ENCODE measurements around the gene MYD88. TPM values are rescaled to one million over a fixed set of nuclear protein-coding genes. Genes with fewer than 3 reads are reported as not detected.

The MYD88 gene
- total and polyA plus RNA-seq, 4 donors: 17.7 to 33.6 (median 21.3) TPM

DNA sequence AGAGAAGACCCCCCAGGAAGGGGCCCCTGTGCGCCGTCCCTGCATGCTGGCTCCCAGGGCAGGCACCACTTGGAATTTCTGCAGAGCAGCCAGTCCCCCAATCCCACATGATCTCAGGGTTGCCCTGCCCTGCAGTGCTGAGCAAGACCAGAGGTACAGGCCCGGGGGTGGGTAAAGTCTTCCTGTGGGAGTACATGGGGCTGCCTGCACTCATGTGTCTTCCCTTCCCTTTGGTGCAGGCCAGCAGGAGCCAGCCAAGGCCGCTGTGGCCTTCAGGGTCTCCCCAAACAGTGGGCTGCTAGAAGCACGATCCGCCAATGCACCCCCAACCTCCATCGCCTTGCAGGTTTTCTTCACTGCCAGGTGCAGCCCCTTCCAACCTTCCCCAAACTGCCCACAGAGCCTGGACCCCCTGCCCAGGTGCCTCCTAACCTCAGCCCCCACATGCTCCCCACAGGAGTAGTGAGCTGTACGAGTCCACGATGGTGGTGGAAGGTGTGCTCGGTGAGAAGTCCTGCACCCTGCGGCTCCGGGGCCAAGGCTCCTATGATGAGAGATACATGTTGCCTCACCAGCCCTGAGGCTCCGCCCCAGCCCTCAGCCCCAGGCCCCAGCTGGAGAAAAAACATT is 16.5 kb upstream of the MYD88 start:
- intact Hi-C loops (cut with DNase I): loop anchor here in 1 of 2 donors (5.0 kb wide), 1 partner anchor 85 kb away; the partner anchor contains the start of gene DLEC1
- H3K4me3 ChIP-seq (ENCODE audit: low read length in 2 of 2): no peak overlapping the region
- H3K36me3 ChIP-seq (ENCODE audit: control insufficient read depth in 1 of 2, insufficient read depth in 2 of 2, low read length in 1 of 2): peaks cover 0 to 11% of the 10 kb centered on the region in 2 donors
- WGBS, 2 donors: 90 to 92% methylated on average over 13 of the region's 13 CpGs
- no peaks in the 10 kb centered on the region for H3K9me3 ChIP-seq (ENCODE audit: control insufficient read depth, low read length)
- no peaks in the 10 kb centered on the region for H3K4me1 ChIP-seq (ENCODE audit: control insufficient read depth in 1 of 2, insufficient read depth in 2 of 2, low read length in 2 of 2)
- peak in 1 of 2 donors; percentile 72 for DNase-seq
- no peaks in the 10 kb centered on the region for H3K27me3 ChIP-seq (ENCODE audit: control insufficient read depth in 1 of 2, insufficient read depth in 2 of 2, low read length in 1 of 2)
- no peak overlapping the region for H3K27ac ChIP-seq (ENCODE audit: low read depth in 1 of 2, low read length in 2 of 2)
- ATAC-seq (ENCODE audit: low FRiP score): no peak

DNA sequence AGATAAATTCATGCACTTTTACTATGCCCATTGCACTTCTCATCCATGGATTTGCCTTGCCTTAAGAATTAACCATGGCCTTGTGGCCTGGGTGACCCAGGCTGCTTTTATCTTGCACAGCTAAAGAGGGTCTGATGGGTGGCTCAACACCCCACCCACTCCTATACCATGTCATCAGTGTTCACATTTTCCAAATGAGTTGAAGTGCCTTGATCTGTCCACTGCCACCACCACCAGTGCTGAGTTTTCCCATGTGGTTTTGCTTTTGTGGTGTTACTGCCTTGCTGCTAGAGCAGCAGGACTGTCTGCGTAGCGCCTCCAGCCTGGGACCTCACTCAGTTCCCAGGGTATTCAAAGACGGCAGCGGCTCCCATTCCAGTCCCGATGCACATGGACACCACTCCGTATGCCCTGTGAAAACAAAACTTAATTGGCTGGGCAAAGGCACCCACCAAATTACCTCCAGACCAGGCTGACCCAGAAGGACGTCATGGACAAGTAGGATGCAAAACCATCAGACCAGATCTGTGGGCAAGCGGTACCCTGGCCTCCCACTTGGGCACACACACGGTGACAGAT is 15.7 kb upstream of the MYD88 start:
- Histone ChIP-seq H3K27ac (ENCODE audit: low read depth in 1 of 2, low read length in 2 of 2) (no peak overlapping the region), H3K4me1 (ENCODE audit: control insufficient read depth in 1 of 2, insufficient read depth in 2 of 2, low read length in 2 of 2) (no peaks in the 10 kb centered on the region), H3K9me3 (ENCODE audit: control insufficient read depth, low read length) (no peaks in the 10 kb centered on the region), H3K27me3 (ENCODE audit: control insufficient read depth in 1 of 2, insufficient read depth in 2 of 2, low read length in 1 of 2) (no peaks in the 10 kb centered on the region), H3K4me3 (ENCODE audit: low read length in 2 of 2) (no peak overlapping the region), H3K36me3 (ENCODE audit: control insufficient read depth in 1 of 2, insufficient read depth in 2 of 2, low read length in 1 of 2) (peaks cover 0 to 14% of the 10 kb centered on the region in 2 donors)
- DNase-seq (no peak), ATAC-seq (ENCODE audit: low FRiP score) (no peak)
- intact Hi-C loops (cut with DNase I): loop anchor here in 1 of 2 donors (5.0 kb wide), 1 partner anchor 86 kb away; the partner anchor contains the start of gene DLEC1
- WGBS, 2 donors: 84% methylated on average over 9 of the region's 9 CpGs

DNA sequence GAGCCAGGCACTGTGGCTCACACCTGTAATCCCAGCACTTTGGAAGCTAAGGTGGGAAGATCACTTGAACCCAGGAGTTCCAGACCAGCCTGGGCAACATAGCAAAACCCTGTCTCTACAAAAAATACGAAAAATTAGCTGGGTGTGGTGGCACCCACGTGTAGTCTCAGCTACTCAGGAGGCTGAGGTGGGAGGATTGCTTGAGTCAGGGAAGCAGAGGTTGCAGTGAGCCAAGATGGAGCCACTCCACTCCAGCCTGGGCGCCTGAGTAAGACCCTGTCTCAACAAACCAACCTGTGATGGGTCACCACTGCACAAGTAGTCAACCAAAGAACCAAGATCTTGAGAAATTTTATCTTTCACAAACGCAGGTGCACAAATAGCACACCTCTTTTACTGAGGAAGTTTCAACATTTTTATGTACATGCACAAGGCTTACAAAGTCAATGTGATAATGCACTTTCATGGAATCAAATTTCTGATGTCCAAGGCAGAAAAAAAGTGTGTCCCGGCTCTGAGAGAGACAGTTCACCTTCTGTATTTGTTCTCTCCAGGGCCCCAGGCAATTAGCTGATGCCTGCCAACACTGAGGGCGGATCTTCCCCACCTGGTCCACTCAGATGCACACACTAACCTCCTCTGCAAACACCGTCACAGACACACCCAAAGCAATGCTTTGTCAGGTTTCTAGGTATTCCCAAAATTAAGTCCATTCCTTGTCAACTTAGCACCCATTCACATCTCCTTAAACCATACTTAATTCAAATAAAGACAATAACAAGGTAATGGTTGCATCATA is 13.9 kb upstream of the MYD88 start:
- Histone ChIP-seq H3K27ac (ENCODE audit: low read depth in 1 of 2, low read length in 2 of 2) (no peak overlapping the region), H3K4me3 (ENCODE audit: low read length in 2 of 2) (no peak overlapping the region), H3K4me1 (ENCODE audit: control insufficient read depth in 1 of 2, insufficient read depth in 2 of 2, low read length in 2 of 2) (no peaks in the 10 kb centered on the region), H3K27me3 (ENCODE audit: control insufficient read depth in 1 of 2, insufficient read depth in 2 of 2, low read length in 1 of 2) (no peaks in the 10 kb centered on the region), H3K36me3 (ENCODE audit: control insufficient read depth in 1 of 2, insufficient read depth in 2 of 2, low read length in 1 of 2) (peaks cover 0 to 15% of the 10 kb centered on the region in 2 donors), H3K9me3 (ENCODE audit: control insufficient read depth, low read length) (no peaks in the 10 kb centered on the region)
- intact Hi-C loops (cut with DNase I): loop anchor here in 1 of 2 donors (5.0 kb wide), 1 partner anchor 87 kb away; the partner anchor contains the start of gene DLEC1
- ATAC-seq (ENCODE audit: low FRiP score): no peak
- 79 to 82% methylated on average over 7 of the region's 7 CpGs for WGBS, 2 donors
- DNase-seq: no peak

DNA sequence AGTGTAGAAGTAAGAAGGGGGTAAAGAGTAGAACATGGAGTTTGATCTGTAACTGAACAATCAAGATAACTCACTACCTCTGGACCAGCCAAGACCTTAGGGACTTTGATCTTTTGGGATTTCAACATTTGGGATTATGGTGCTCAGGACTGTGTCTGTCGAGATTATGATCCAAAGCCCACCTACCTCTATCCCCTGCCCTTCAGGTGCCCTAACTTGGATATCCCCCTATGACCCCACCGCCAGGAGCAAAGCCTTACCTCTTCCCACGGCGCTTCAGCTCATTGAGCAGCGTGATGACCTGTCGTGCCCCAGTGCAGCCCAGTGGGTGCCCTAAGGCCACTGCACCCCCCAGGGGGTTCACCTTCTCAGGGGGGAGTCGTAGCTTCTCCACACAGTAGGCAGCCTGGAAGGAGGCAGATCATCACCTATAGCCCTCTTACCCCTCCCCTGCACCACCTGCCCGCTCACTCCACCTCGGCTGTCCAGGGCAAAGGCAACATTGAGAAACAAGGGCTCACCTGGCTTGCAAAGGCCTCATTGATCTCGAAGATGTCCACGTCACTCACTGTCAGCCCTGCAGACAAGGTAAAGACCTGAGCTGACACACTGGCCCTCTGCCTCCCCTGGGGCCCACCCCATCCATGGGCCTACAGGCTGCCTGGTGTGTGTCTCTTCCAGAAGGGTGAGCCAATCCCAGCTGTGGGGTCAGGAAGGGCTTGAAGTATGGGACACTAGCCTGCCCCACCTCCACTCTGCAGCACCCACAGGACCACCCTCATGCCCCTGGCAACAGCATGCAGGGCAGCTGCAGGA is 12.9 kb upstream of the MYD88 start:
- Histone ChIP-seq H3K27me3 (ENCODE audit: control insufficient read depth in 1 of 2, insufficient read depth in 2 of 2, low read length in 1 of 2) (no peaks in the 10 kb centered on the region), H3K36me3 (ENCODE audit: control insufficient read depth in 1 of 2, insufficient read depth in 2 of 2, low read length in 1 of 2) (peaks cover 0 to 15% of the 10 kb centered on the region in 2 donors), H3K4me3 (ENCODE audit: low read length in 2 of 2) (no peak overlapping the region), H3K4me1 (ENCODE audit: control insufficient read depth in 1 of 2, insufficient read depth in 2 of 2, low read length in 2 of 2) (no peaks in the 10 kb centered on the region), H3K9me3 (ENCODE audit: control insufficient read depth, low read length) (no peaks in the 10 kb centered on the region), H3K27ac (ENCODE audit: low read depth in 1 of 2, low read length in 2 of 2) (no peak overlapping the region)
- DNase-seq (no peak), ATAC-seq (ENCODE audit: low FRiP score) (no peak)
- WGBS, 2 donors: 92% methylated on average over 11 of the region's 11 CpGs
- intact Hi-C loops (cut with DNase I): no loop called here

DNA sequence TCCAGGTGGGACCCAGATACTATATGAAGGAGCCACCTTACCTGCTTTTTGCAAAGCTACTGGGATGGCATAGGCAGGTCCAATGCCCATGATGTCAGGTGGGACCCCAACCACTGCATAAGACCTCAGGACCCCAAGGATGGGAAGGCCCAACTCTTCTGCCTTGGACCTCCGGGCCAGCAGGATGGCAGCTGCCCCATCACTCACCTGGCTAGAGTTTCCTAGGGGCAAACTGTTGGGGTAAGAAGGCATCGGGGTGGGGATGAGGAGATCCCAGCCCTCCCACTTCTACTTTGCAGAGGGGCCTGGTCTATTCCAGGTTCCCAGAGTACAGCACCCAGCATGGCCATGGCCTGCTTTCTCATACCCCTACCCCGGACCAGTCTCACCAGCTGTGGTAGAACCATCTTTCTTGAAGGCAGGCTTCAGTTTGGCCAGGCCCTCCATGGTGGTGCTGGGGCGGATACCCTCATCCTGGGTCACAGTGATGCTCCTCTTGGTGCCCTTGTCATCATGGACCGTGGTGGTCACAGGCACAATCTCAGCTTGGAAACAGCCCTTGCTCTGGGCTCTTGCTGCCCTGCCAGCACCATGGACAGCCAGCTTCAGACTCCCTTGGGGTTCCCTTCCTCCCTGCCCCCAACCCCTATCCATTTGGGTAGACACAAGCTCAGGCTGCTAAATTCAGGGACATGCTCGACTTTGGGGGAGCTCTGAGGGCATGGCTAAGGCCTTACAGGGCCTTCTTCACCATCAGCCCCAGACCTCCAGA is 12.2 kb upstream of the MYD88 start:
- no peak for ATAC-seq (ENCODE audit: low FRiP score)
- Histone ChIP-seq H3K27ac (ENCODE audit: low read depth in 1 of 2, low read length in 2 of 2) (no peak overlapping the region), H3K9me3 (ENCODE audit: control insufficient read depth, low read length) (no peaks in the 10 kb centered on the region), H3K4me3 (ENCODE audit: low read length in 2 of 2) (no peak overlapping the region), H3K36me3 (ENCODE audit: control insufficient read depth in 1 of 2, insufficient read depth in 2 of 2, low read length in 1 of 2) (peaks cover 0 to 17% of the 10 kb centered on the region in 2 donors), H3K27me3 (ENCODE audit: control insufficient read depth in 1 of 2, insufficient read depth in 2 of 2, low read length in 1 of 2) (no peaks in the 10 kb centered on the region), H3K4me1 (ENCODE audit: control insufficient read depth in 1 of 2, insufficient read depth in 2 of 2, low read length in 2 of 2) (no peaks in the 10 kb centered on the region)
- 91 to 93% methylated on average over 6 of the region's 6 CpGs for WGBS, 2 donors
- no peak for DNase-seq
- intact Hi-C loops (cut with DNase I): no loop called here

DNA sequence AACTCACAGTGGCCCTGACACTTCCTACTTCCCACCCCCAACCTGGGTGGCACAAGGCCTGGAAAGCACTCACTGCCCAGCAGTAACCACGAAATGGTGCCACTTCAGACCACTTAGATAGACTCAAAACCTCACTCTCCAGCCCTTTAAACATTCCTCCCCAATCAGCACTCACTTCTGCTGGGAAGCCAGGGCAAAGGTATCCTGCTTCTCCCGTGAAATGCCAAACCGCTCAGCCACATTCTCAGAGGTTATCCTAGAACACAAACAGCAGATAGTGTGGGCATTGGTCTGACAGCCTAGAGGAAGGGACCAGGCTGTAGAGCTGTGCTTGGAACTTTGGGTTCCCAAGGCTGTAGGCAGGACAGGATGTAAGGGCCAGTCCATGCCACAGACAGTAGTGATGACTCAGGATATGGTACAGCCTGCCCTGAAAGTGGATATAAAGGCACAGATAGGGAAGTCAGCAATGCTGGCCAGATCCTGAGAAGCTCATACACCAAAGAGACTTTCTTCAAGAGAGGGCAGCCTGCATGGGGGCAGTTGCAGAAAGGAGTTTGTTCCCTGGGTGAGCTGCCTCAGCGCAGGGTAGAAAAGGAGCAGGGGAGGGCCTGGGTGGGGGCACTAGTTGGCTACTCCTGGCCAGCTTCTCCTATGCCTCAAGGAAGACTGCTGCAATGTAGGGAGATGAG is 10.7 kb upstream of the MYD88 start:
- Histone ChIP-seq H3K27ac (ENCODE audit: low read depth in 1 of 2, low read length in 2 of 2) (no peak overlapping the region), H3K4me3 (ENCODE audit: low read length in 2 of 2) (no peak overlapping the region), H3K36me3 (ENCODE audit: control insufficient read depth in 1 of 2, insufficient read depth in 2 of 2, low read length in 1 of 2) (peaks cover 0 to 17% of the 10 kb centered on the region in 2 donors), H3K27me3 (ENCODE audit: control insufficient read depth in 1 of 2, insufficient read depth in 2 of 2, low read length in 1 of 2) (no peaks in the 10 kb centered on the region), H3K9me3 (ENCODE audit: control insufficient read depth, low read length) (no peaks in the 10 kb centered on the region), H3K4me1 (ENCODE audit: control insufficient read depth in 1 of 2, insufficient read depth in 2 of 2, low read length in 2 of 2) (no peaks in the 10 kb centered on the region)
- DNase-seq: no peak
- WGBS, 2 donors: 95 to 97% methylated on average over 4 of the region's 4 CpGs
- intact Hi-C loops (cut with DNase I): no loop called here
- no peak for ATAC-seq (ENCODE audit: low FRiP score)

DNA sequence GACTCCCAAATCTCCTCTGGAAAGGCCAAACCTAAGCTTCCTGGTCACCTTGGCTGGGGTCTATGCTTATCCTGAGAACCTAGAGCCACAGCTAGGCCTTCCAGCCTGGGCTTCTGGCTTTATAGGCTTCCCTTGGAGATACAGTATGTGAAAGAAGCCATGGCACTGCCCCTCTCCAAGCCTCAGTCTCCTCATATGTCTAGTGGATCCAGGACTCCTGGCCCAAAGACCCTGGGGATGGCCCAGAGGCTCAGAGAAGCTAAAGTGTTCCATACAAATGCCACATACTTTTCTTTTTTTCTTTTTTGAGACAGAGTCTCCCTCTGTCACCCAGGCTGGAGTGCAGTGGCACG is 10.2 kb upstream of the MYD88 start:
- Histone ChIP-seq H3K9me3 (ENCODE audit: control insufficient read depth, low read length) (no peaks in the 10 kb centered on the region), H3K36me3 (ENCODE audit: control insufficient read depth in 1 of 2, insufficient read depth in 2 of 2, low read length in 1 of 2) (peaks cover 0 to 17% of the 10 kb centered on the region in 2 donors), H3K27ac (ENCODE audit: low read depth in 1 of 2, low read length in 2 of 2) (no peak overlapping the region), H3K27me3 (ENCODE audit: control insufficient read depth in 1 of 2, insufficient read depth in 2 of 2, low read length in 1 of 2) (no peaks in the 10 kb centered on the region), H3K4me3 (ENCODE audit: low read length in 2 of 2) (no peak overlapping the region), H3K4me1 (ENCODE audit: control insufficient read depth in 1 of 2, insufficient read depth in 2 of 2, low read length in 2 of 2) (no peaks in the 10 kb centered on the region)
- 88 to 93% methylated on average over 1 of the region's 1 CpG for WGBS, 2 donors
- ATAC-seq (ENCODE audit: low FRiP score): no peak
- no peak for DNase-seq
- intact Hi-C loops (cut with DNase I): no loop called here

Data from aorta (tissue), 5 donors.